Activated T-helper 1 cell treated with anti-CD3 and anti-CD28 coated beads, Interleukin-12 subunit alpha, Interleukin-12 subunit beta, Interleukin-2, Interleukin-4 antibody, amounts not matched to agents 30 ng/mL and 10 ng/mL and 1 ng/mL, durations not matched to agents 14 hours and 24 hours and 36 hours (primary cell): Measurements from ENCODE around the gene TNKS2. TPM values are rescaled to one million over a fixed set of nuclear protein-coding genes. Genes with fewer than 3 reads are reported as not detected.
"Not testable (repeated sequence)": the region's sequence is repeated elsewhere in the genome, so short reads cannot be mapped to it uniquely, and the experiment has no call there.

Experiments
- DNase-seq: peaks from one replicate; pipeline ENCODE4 v3.0.0; 2021; ENCODE audit warnings: low spot score
- H3K27ac Mint-ChIP-seq: one replicate; pipeline ENCODE4 v1.8.0; 2021; ENCODE audit warnings: mild to moderate bottlenecking, mixed read lengths
- H3K27me3 Mint-ChIP-seq: one replicate; pipeline ENCODE4 v1.8.0; 2022; ENCODE audit warnings: mild to moderate bottlenecking, moderate library complexity, mixed read lengths; ENCODE audit not compliant: insufficient read depth
- H3K36me3 Mint-ChIP-seq: one replicate; pipeline ENCODE4 v1.8.0; 2021; ENCODE audit warnings: low read depth, mixed read lengths
- H3K4me1 Mint-ChIP-seq: one replicate; pipeline ENCODE4 v1.8.0; 2021; ENCODE audit warnings: low read depth, mixed read lengths
- H3K4me3 Mint-ChIP-seq: one replicate; pipeline ENCODE4 v1.8.0; 2021; ENCODE audit warnings: mild to moderate bottlenecking, moderate library complexity, mixed read lengths
- H3K9me3 Mint-ChIP-seq: one replicate; pipeline ENCODE4 v1.8.0; 2021; ENCODE audit warnings: mixed read lengths
- intact Hi-C: fragments of 100-400 bp; cut with micrococcal nuclease; formaldehyde crosslinking; loops from one replicate; pipeline ENCODE4 v1.15.1; 2024
- total RNA-seq: library from RNA; stranded (reverse); gene quantifications from 2 replicates; pipeline ENCODE4 v1.2.3, GENCODE V29; 2022

TNKS2 gene
- total RNA-seq, 1 donor from 2014 or later: 29.9 TPM

- Mint-ChIP-seq H3K4me1 (peaks cover 68% of the 10 kb centered on the region), H3K27me3 (no peaks in the 10 kb centered on the region), H3K4me3 (peak overlapping the region; percentile 97), H3K36me3 (peaks cover 33% of the 10 kb centered on the region), H3K27ac (peak overlapping the region; percentile 50), H3K9me3 (no peaks in the 10 kb centered on the region)
- intact Hi-C loops: loop anchor here (2.0 to 10.0 kb wide), 9 partner anchors 125 to 1045 kb away; partner anchors contain the start of genes CPEB3, EXOC6, HECTD2 and KIF11
- DNase-seq: no peak
Measured at GRCh38 chr10:91799612-91799975, 1.4 kb downstream of the TNKS2 start.

DNA sequence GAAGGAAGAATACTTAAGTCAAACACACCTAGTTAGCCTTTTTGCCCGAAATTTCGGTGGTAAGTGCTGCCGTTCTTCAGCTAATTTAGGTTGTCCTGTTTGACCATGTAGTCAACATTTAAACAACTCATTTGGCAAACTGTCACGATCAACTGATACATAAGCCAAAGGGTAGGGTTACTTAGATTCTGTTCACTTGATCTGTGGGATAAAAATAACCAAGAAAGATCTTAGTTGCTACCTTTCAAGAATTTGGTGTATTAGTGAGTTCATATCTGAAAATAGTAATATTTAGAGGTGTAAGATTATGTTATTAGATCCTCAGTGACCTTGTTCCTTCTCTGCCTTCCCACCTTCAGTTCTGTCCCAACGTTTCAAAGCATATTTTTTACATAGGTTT, 2.0 kb downstream of the TNKS2 start:
- H3K27ac Mint-ChIP-seq: no peak overlapping the region
- intact Hi-C loops: no loop called here
- H3K27me3 Mint-ChIP-seq: no peaks in the 10 kb centered on the region
- no peaks in the 10 kb centered on the region for H3K9me3 Mint-ChIP-seq
- H3K4me3 Mint-ChIP-seq: peak overlapping the region; percentile 97
- H3K36me3 Mint-ChIP-seq: peaks cover 36% of the 10 kb centered on the region
- no peak for DNase-seq
- H3K4me1 Mint-ChIP-seq: peaks cover 68% of the 10 kb centered on the region

DNA sequence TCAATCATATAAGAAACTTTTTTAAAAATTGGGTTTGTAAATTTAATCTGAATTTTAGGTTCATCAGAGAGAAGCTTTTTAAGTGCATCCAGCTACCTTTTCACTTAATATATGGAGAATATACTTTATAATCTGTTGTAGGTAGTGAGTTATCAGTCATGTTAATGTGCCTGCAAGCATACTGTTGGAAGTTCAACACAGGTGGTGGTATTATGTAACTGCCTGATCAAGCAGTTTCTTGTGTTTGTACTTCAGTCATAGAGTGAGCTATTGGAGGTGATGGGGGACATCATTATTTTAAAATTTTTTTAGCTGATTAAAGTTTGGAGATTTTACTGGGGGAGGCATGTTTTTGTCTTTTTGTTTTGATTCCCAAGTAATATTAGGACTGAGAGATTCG, 2.5 kb downstream of the TNKS2 start:
- H3K4me1 Mint-ChIP-seq: peaks cover 72% of the 10 kb centered on the region
- no peak for DNase-seq
- H3K27ac Mint-ChIP-seq: no peak overlapping the region
- H3K9me3 Mint-ChIP-seq: no peaks in the 10 kb centered on the region
- H3K36me3 Mint-ChIP-seq: peaks cover 40% of the 10 kb centered on the region
- intact Hi-C loops: no loop called here
- no peaks in the 10 kb centered on the region for H3K27me3 Mint-ChIP-seq
- H3K4me3 Mint-ChIP-seq: peak overlapping the region; percentile 97

GRCh38 chr10:91803386-91804125, 5.3 kb downstream of the TNKS2 start:
- Mint-ChIP-seq H3K4me1 (peaks cover 56% of the 10 kb centered on the region), H3K36me3 (peaks cover 51% of the 10 kb centered on the region), H3K9me3 (no peaks in the 10 kb centered on the region), H3K27ac (no peak overlapping the region), H3K27me3 (no peaks in the 10 kb centered on the region), H3K4me3 (no peak overlapping the region)
- intact Hi-C loops: no loop called here
- no peak for DNase-seq

DNA sequence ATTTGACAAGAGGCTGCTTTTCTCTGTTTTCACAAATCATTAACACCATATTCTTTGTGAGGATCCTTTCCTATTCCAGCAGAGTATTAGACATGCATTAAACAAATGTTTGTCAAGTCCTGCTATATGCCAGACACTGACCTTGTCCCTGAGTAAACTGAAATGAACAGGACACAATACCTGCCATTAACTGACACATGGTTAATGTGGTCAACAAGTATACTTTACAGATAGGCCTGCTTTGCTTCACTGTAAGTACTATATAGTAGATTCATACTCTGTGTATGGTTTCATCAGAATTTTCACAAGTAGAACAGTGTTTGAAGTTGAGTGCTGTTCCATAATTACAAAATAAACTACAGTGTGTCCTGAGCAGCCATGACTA, 5.9 kb downstream of the TNKS2 start:
- intact Hi-C loops: no loop called here
- Mint-ChIP-seq H3K27me3 (no peaks in the 10 kb centered on the region), H3K4me3 (no peak overlapping the region), H3K27ac (no peak overlapping the region), H3K4me1 (peaks cover 55% of the 10 kb centered on the region), H3K36me3 (peaks cover 47% of the 10 kb centered on the region), H3K9me3 (no peaks in the 10 kb centered on the region)
- DNase-seq: no peak

DNA sequence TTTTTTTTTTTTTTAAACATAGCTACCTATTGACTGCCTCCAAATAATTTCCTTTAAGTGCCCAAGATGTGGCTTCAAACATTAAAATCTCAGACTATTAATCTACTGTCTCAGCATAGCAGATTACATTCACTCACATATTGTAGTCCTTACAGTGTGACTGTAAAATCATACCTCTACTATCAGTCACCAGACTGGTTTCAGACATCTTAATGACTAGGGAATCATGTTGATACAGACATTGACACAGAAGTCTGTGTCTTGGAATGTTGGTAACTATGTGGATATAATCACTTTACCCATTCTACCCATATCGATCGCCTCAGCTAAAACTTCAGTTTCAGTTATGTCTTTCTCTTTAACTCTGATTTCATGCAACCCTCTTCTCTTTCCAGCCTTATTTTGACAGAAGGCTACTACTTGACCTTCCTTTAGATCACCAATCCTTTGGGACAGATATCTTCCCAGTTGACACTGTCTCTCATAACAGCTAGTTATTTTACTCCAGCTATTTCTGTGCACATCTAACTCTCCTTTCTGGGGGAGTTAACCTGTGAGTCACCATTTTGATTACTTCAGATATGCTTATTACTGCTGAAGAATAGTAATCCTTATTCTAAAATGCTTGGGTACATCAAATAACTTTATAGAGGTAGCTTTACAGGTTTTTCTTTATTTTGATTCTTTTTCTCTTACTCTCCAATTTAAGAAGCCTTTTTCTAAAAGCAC, 7.0 kb downstream of the TNKS2 start:
- intact Hi-C loops: no loop called here
- DNase-seq: no peak
- Mint-ChIP-seq H3K27me3 (no peaks in the 10 kb centered on the region), H3K4me3 (no peak overlapping the region), H3K4me1 (peaks cover 44% of the 10 kb centered on the region), H3K27ac (no peak overlapping the region), H3K9me3 (no peaks in the 10 kb centered on the region), H3K36me3 (peaks cover 42% of the 10 kb centered on the region)

- H3K36me3 Mint-ChIP-seq: peaks cover 30% of the 10 kb centered on the region
- DNase-seq, H3K27ac Mint-ChIP-seq, H3K4me3 Mint-ChIP-seq, H3K9me3 Mint-ChIP-seq, intact Hi-C loops, H3K27me3 Mint-ChIP-seq: not testable (repeated sequence)
- peaks cover 27% of the 10 kb centered on the region for H3K4me1 Mint-ChIP-seq
Measured at GRCh38 chr10:91807264-91807663, 9.0 kb downstream of the TNKS2 start.

- no peaks in the 10 kb centered on the region for H3K9me3 Mint-ChIP-seq
Measured at GRCh38 chr10:91813251-91813650, 15.0 kb downstream of the TNKS2 start.

DNA sequence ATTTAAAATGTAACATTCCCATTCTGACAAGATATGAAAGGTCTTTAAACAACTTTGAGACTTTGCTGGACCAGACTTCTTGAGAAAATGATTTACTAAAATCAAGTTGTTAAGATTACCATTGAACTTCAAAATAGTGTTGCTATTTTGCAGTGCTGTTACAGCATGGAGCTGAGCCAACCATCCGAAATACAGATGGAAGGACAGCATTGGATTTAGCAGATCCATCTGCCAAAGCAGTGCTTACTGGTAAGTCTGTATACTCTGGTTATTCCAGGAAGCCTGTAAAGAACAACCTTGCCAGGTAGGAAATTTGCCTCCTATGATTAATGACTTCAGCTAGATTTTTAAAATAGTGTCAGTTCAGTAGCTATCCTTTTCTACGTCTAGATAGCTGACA, 18.8 kb downstream of the TNKS2 start:
- Mint-ChIP-seq H3K36me3 (peaks cover 32% of the 10 kb centered on the region), H3K27me3 (no peaks in the 10 kb centered on the region), H3K4me1 (no peaks in the 10 kb centered on the region), H3K9me3 (no peaks in the 10 kb centered on the region), H3K4me3 (no peak overlapping the region), H3K27ac (no peak overlapping the region)
- intact Hi-C loops: no loop called here
- DNase-seq: no peak

More at GRCh38 chr10:91813251-91813650, 15.0 kb downstream of the TNKS2 start:
- intact Hi-C loops: no loop called here
- peaks cover 4% of the 10 kb centered on the region for H3K4me1 Mint-ChIP-seq
- H3K27ac Mint-ChIP-seq: no peak overlapping the region
- H3K27me3 Mint-ChIP-seq: no peaks in the 10 kb centered on the region
- H3K36me3 Mint-ChIP-seq: peaks cover 23% of the 10 kb centered on the region
- DNase-seq: no peak
- H3K4me3 Mint-ChIP-seq: no peak overlapping the region

DNA sequence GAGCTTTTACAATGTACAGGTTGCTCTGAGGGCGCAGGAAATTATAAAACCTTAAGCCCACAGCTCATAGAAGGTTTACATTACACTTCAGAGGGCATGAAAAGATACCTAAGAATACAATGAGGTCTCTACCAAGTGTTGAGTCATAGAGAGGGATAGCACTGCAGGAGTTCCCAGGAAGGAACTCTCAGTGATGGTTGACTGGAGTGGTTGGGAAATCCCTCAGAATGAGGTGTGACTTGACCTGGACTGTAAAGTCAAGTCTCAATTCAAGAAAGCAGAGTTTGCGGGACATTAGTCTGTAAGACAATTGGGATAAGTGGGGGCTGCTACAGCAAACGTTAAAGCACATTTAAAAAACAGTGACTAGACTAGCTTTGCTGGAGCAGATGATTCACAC, 21.9 kb downstream of the TNKS2 start:
- H3K27ac Mint-ChIP-seq: no peak overlapping the region
- H3K27me3 Mint-ChIP-seq: no peaks in the 10 kb centered on the region
- H3K4me1 Mint-ChIP-seq: no peaks in the 10 kb centered on the region
- no peak for DNase-seq
- no peaks in the 10 kb centered on the region for H3K9me3 Mint-ChIP-seq
- intact Hi-C loops: no loop called here
- H3K4me3 Mint-ChIP-seq: no peak overlapping the region
- peaks cover 27% of the 10 kb centered on the region for H3K36me3 Mint-ChIP-seq

- no peaks in the 10 kb centered on the region for H3K9me3 Mint-ChIP-seq
- H3K27me3 Mint-ChIP-seq: no peaks in the 10 kb centered on the region
- H3K4me1 Mint-ChIP-seq: no peaks in the 10 kb centered on the region
- intact Hi-C loops: no loop called here
- no peak overlapping the region for H3K27ac Mint-ChIP-seq
- no peak overlapping the region for H3K4me3 Mint-ChIP-seq
- peaks cover 39% of the 10 kb centered on the region for H3K36me3 Mint-ChIP-seq
- DNase-seq: no peak
Measured at GRCh38 chr10:91824076-91824475, 25.9 kb downstream of the TNKS2 start.

DNA sequence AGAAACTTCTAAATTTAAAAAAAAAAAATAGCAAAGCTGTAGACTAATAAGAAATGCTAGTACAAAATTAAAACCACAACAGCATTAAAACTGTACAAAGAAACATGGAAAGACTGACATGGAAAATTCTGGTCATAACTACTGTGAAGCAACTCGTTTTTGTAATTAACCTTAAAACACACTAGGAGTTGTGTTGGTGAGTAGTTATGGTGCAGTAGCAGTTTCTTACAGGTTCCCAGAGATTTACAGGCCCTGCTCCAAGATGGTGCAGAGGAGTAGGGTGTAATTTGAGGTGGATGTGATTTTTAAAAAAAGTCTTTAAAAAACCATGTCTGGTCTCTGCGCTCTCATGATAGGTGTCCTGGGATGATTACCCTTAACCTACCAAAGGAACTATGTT, 31.0 kb downstream of the TNKS2 start:
- Mint-ChIP-seq H3K4me1 (no peaks in the 10 kb centered on the region), H3K4me3 (no peak overlapping the region), H3K27ac (no peak overlapping the region), H3K27me3 (no peaks in the 10 kb centered on the region), H3K36me3 (peaks cover 40% of the 10 kb centered on the region), H3K9me3 (no peaks in the 10 kb centered on the region)
- intact Hi-C loops: loop anchor here (5.0 kb wide), 1 partner anchor 72 kb away; no protein-coding TSS in a partner anchor
- DNase-seq: no peak

GRCh38 chr10:91838199-91838598, 40.0 kb downstream of the TNKS2 start:
- no peak overlapping the region for H3K4me3 Mint-ChIP-seq
- no peaks in the 10 kb centered on the region for H3K9me3 Mint-ChIP-seq
- intact Hi-C loops: no loop called here
- peaks cover 46% of the 10 kb centered on the region for H3K36me3 Mint-ChIP-seq
- H3K4me1 Mint-ChIP-seq: no peaks in the 10 kb centered on the region
- no peak overlapping the region for H3K27ac Mint-ChIP-seq
- no peaks in the 10 kb centered on the region for H3K27me3 Mint-ChIP-seq
- no peak for DNase-seq
